Fibroblast of peridontal ligament (primary cell): ENCODE results near the gene DLX6.

ENCODE experiments used
- DNase-seq: peaks from one replicate; pipeline ENCODE4 v3.0.0-alpha.2; 2010; ENCODE audit errors: extremely low read depth

DLX6 gene

DNA sequence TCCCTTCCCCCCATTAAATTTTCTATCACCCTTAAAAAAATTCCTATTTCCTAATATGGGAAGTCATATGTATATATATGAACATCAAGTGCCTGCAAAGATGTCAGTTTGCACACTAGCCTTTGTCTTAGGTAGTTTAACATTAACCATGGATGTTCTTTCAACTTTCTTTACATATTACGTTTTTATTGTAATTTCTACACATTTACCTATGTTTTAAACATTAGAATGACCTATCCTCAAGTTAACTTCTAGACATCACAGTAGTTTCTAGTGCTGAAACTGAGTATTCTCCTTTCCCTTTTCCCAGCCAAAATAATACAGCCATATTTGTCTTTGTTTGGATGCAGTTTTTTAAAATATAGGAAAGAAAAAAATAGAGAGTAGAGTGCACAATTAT lies 5.8 kb downstream of the DLX6 start:
- peak; percentile 40 for DNase-seq

DNA sequence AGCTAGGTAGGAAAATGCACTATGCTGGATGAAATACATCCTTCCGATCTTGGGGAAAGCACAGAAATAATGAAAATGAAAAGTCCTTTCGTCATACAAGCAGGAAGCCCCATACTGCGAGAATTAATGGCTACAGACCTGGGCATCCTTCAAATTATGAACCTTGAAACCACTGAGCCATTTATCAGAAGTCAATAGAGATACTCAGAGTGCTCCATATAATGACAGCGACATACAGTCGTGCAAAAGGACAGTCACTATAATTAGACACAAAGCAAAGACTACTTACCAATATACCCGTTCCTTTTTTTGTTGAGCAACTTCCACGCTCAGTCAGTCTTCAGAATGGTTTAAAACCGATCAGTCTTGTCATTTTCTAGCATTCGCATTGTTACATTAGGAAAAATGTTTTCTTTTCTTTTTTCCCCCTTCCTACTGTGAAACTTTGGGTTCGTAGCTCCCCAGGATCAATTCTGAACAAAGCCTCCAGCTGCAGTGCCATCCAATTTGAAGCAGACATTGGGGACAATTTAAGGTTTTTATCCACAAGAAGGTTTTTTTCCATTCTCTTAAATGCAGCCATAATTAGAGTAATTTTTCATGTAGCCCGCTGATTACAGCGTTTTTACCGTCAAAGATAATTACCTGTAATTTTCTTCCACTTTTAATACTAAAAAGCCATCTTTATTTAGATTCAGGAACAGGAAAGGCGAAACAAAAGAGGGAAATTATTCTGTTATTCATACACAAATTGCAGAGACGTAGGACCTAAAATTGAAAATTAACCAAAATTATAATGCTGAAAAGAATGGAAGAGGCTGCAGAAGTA lies 6.4 kb downstream of the DLX6 start:
- peak; percentile 51 for DNase-seq

DNA sequence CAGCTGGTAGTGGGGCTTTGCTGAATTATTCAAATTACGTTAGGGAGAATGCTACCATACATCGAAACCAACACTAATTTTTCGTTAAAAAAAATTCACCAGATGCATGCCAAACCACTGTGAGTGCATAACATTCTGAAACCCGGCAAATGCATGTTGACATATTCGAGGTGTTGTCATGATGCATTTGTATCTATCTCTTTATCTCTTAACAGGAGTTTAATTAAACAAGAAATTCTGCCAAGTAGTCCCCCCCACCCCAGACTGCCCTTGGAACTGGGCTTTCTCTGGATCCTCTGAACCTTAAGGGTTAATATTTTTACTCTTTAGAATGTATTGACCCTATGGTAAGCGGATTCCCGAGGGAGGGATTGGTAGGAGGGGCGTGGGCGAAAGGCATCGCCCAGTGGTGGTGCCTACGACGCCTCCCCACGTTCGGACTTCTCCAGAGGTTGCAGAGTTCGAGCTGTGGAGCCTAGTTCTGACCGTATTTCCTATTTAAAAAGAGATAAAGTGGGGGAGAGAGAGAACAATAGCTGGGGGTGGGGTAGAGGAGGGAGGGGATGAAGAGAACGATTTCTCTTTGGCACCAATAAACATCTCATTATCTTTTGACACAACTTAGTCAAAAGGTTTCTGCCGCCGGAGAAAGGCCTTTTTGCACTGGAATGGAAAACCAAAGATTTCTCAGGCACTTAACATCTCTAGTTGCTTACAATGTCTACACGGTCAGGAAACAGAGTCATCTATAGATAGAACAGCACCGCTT lies 7.2 kb downstream of the DLX6 start:
- DNase-seq = peak; percentile 51

DNA sequence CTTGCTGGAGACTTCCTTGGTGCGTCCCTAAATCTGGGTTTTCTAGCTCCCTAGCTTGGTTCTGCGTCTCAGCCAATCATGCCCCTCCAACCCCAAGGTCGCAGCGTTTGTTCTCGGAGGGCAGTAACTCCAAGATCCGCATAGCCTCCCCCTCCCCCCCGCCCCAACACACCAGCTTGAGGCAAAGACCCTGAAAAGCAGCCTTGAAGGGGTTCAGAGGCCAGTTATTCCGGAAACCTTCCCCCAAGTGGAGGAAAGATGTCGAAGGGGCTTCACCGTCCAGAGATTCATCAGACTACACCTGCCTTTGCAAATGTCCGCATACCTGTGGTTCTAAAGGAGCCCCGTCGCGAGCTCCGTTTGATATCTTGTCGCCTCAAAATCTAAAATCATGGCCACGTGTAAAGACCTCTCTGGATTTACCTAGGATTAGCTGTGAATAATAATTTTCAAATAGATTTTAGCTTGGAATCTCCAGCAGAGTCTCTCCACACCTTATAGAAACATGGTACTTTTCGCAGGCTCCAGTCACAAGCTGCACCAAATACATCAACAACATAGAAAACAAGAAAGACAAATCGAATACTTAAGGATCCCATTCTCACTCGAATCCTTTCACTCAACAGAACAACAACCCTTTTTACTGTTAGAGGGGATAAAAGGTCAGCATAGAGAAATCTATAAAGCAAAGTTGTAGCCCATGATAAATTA lies 7.9 kb downstream of the DLX6 start:
- peak; percentile 47 for DNase-seq

- no peak for DNase-seq
Observed at GRCh38 chr7:97013845-97014134, 8.4 kb downstream of the DLX6 start.

- DNase-seq = peak; percentile 41
Observed at GRCh38 chr7:97014145-97014750, 8.9 kb downstream of the DLX6 start.

DNA sequence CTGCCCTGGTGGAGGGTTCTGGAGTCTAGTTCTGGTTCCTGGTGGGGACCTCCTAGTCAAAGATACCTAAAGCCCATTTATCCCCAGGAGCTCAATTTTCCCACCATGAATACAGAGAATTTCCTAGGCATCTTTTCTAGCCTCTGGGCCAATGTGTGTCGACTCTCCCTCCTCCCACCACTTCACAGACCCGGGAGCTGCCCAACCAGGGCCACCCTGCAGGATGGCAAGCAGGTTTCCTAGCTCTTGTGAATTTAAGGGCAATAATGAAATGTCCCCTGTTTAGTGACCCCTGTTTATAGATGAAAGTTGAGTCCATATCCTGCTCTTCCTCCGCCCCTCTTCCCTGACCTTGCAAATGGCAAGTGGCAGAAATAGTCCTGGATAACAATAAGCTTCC lies 9.9 kb downstream of the DLX6 start:
- DNase-seq = no peak

DNA sequence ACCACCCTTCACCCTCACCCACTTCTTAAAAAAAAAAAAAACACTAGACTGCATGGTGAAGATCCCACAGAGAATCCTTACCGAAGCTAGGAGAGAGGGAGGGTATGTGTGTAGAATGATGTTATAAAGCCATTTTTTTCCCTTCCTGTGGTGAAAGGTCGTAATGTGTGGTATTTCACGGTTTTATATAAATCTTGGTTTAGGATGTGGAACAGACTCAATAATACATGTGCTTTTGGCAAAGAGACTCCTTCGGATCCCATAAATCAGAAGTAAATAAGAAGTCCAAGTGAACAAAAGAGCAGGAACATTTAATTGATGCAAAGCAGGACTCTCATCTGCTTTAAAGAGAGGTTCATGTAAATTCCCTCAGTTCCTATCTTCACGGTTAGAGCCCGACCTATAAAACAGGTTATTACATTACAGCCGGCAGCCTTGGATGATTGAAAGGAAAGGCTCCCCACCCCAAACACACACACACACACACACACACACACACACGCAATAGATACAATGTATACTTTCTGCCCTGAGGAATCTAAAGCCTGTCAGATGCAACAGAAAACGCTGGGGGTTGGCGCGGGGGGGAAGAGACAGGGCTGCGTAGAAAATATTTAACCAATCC lies 10.5 kb downstream of the DLX6 start:
- peak; percentile 77 for DNase-seq

GRCh38 chr7:97016381-97017191 lies 11.2 kb downstream of the DLX6 start:
- peak; percentile 76 for DNase-seq

- DNase-seq = peak; percentile 62
Observed at GRCh38 chr7:97017192-97018125, 12.1 kb downstream of the DLX6 start.

DNA sequence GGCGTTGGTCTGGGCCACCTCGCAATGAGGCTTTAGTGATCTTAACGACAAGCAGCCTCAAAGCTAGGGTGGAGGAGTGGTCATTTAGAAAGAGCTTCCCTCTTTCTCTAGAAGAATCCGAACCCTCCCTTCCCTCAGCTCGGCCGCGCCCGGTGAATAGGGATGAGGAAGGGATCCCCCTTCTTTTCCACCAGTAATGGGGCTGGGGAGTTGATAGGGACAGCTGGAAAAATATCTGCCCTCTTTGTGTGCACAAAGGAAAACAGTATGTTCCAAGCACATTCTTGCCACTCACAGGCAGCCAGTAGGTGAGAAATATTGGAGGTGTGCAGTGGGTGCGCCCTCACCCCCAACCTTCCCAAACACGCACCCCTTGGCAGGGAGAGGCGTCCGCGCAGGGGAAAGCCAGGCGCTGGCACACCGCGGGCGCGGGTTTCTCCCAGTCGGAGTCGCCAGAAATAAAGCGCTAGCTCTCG lies 12.8 kb downstream of the DLX6 start:
- DNase-seq = peak; percentile 47

DNA sequence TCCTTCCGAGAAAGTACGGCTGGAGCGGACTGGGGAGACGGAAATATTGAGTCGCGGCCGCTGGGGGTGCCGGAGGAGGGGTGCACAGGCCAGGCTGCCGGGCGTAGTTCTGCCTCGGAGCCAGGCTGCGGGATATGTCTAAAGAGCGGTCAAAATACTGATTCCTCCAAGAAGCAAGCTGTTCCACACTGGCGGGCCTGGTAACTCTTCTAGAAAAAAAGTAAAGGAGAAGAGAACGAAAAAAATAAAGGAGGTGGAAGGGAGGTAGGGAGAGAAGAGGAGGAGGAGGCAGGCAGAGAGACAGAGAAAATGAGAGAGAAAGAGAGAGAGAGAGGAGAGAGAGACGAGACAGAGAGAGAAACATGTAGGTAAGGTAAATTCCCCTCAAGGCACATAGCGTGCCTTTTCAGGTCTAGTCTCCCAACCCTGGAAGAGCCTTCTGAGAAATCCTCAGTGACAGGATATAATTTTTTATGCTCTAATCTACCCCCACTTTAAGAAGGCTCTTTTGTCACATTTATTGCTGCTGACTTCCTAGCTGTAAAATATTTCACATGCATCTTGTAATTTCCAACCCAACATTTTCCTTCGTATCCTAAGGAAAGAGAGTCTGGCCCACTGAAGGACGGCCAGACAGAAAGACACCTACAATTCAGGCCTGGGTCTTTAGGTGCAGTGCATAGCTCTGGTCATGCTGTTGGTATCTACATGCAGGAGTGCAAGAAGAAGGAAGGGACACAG lies 13.6 kb downstream of the DLX6 start:
- DNase-seq = peak; percentile 64

DNA sequence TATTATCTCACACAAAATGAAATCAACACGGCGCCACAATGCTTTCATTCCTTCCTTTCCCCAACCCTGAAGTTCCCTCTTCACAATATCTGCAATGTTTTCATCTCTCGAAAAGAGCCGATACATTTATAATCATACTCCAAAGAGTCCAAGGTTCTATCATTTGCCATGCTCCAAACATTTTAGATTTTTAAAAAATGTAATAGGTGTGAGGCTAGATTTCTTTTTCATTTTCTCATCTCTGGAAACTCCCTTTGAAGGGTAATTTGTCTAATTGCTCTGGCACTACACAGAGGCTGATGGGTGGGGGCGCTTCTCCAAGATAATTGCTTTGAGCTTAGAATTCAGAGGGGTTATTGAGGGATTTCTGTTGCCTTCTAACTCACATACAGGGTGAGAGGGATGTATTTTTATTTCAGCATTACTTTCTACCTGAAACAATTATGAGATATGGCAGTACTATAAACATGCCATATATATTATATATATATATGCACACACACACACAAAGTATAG lies 14.4 kb downstream of the DLX6 start:
- peak; percentile 64 for DNase-seq

GRCh38 chr7:97020601-97020995 lies 15.2 kb downstream of the DLX6 start:
- DNase-seq = peak; percentile 55

DNA sequence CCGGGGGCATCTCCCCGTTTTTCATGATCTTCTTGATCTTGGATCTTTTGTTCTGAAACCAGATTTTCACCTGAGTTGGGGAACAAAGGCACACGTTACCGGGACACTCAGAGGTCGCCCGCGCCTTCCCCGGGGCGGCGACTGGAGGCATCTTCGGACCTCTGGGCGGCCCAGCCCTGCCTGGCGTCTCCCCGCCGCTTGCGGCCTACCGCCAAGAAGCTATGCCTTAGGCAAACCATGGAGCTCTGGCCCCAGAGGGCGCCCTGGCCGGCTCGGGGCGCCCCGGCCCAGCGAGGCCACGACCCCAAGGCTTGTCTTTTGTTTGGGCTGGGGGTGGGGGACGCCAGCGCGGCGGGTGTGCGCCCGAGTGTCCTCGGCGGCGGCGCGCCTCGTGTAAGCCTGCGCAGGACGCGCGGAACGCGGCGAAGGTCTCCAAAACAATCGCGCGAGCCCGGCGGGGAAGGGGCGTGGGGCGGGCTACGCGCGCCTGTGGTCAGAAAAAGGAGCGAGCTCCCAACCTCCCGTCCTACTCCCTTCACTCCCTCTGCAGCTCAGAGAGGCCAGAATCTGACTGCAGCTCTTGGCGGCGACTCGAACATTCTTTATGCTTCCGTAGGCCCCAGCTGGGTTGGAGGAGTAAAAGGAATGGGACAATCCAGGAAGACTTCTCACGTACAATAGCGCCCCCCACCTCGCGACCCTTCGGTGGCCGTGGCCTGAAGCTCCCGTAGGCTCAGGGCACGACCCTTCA lies 15.8 kb downstream of the DLX6 start:
- peak; percentile 87 for DNase-seq

GRCh38 chr7:97021747-97022490 lies 16.6 kb downstream of the DLX6 start:
- peak; percentile 92 for DNase-seq
